Erythroblast (primary cell): ENCODE measurements around the gene CCNT2.
"Not testable (repeated sequence)": the region's sequence is repeated elsewhere in the genome, so short reads cannot be mapped to it uniquely, and the experiment has no call there.

Experiments
- GATA1 ChIP-seq: IDR thresholded peaks from 2 replicates; pipeline ENCODE4 v1.6.1; 2011; ENCODE audit warnings: low read depth, mild to moderate bottlenecking, control low read depth, low read length, moderate library complexity
- POLR2A ChIP-seq: IDR thresholded peaks from 2 replicates; pipeline ENCODE4 v1.6.1; 2011; ENCODE audit warnings: mild to moderate bottlenecking, low read length

DNA sequence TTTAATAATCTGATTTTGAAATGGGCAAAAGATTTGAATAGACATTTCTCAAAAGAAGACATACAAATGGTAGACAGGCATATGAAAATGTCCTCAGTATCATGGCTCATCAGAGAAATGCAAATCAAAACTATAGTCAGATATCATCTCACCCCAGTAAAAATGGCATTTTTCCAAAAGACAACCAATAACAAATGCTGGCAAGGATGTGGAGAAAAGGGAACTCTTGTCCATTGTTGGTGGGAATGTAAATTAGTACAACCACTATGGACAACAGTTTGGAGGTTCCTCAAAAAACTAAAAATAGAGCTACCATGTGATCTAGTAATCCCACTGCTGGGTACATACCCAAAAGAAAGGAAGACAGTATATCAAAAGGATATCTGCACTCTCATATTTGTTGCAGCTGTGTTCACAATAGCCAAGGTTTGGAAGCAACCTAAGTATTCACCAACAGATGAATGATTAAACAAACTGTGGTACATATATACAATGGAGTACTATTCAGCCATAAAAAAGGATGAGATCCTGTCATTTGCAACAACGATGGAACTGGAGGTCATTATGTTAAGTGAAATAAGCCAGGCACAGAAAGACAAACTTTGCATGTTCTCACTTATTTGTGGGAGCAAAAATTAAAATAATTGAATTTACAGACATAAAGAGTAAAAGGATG is 11.0 kb upstream of the CCNT2 start:
- not testable (repeated sequence) for TF ChIP-seq POLR2A, GATA1
